Measurements from ENCODE around the gene CCDC127.

The CCDC127 gene

DNA sequence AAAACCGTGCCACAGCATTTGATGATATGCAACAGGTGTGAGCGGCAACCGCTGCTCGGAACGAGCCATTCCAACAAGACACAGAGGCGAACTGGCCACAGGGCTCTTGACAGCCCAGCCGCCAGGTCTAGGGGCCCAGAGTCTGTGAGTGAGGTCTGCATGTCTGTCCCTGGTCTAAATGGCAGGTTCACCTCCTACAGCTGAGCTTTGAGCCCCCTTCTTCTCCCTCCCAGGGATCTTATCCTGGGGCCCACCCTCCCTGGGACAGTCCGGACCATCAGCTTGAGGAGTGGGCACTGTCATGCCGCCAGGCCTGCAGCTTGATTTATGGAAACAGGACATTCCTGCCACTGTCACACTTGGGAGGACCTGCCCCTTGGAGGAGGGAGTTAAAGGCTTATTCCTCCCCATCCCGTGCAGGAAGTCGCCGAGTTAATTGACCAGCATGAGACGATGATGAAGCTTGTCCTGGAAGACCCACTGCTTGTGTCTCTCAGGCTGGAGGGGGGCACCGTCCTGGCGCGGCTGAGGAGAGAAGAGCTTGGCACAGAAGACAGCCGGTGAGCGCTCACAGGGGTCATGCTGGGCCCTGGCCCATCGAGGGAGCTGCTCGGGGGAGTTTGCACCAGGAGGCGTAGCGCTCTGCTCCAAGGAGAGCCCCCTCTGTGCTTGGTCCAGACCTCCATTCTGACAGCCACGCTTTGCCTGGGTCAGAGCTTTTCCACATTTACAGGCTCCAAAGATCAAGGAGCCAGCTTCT, 62.1 kb downstream of the CCDC127 start:
- DNase-seq, result no peak

DNA sequence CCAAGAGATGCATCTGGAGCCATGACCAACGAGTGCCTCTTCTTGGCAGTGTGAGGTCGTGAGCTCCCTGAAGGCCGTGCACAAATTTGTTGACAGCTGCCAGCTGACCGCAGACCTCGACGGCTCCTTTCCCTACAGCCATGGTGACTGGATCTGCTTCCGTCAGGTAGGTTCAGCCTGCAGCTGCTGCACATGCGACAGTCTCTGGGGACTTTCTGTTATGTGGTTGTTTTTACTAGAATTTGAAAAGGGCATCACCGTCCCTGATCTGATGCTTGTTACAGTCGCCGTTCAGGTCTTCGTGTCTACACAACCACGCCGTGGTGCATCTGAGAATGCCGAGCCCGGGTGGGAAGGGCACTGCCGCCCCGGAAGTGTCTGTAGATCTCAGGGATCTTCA, 63.1 kb downstream of the CCDC127 start:
- DNase-seq, result no peak

DNA sequence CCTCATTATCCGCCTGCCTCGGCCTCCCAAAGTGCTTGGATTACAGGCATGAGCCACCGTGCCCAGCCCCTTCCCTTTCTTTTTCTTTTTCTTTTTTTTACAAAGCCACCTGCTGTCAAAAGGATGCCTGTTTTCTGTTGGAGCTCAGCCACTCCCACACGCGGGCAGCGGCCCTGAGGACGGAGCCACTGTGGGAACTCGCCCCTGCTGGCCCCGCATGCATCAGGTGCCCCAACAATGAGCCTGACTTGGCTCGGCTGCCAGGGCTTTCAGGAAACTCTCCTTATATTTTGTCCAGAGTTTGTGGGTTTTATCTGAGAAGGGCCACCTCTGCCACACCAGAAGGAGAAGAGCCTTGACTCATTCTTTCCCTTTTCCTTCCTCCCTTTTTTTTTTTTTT, 63.7 kb downstream of the CCDC127 start:
- no peak for DNase-seq

DNA sequence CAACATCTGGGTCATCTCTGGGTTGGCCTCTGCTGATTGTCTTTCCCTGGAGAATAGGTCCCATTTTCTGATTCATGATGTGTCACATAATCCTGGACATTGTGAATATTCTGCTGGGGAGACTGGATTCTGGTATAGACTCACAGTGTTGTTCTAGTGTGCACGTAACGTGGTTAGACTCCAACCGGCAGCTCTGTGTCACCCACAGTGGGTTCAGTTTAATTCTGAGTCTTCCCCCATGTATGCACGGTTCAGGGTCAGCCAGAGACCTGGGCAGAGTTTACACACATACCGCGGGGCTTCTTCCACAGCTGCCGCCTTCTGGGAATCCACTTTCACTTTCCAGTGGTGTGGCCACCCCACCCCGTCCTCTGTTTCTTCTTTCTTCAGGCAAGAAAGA, 64.7 kb downstream of the CCDC127 start:
- no peak for DNase-seq

DNA sequence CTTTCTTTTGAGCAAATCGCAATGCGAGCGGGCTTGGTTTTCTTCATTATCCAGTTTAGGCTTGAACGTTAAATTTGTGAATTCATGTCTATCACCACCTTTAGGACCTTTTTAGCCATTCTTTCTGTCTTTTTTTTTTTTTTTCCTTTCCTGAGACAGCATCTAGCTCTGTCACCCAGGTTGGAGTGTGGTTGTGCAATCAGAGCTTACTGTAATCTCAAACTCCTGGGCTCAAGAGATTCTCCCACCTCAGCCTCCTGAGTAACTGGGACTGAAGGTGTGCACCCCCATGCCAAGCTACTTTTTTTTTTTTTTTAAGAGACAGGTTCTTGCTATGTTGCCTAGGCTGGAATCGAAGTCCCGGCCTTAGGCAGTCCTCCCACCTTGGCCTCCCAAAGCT, 65.9 kb downstream of the CCDC127 start:
- no peak for DNase-seq

DNA sequence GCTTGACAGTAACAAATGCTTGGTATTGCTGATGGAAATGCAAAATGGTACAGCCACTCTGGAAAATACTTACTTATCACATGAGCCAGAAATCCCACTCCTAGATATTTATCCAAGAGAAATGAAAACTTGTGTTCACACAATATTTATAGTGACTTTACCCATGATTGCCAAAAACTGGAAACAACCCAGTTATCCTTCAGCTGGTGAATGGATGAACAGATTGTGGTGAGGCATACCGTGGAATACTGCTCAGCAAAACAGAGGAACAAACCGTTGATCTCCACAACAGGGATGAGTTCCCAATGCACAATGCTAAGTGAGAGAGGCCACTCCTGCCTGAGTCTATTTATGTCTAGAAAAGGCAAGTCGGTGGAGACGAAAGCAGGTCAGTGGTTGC, 67.2 kb downstream of the CCDC127 start:
- no peak for DNase-seq

DNA sequence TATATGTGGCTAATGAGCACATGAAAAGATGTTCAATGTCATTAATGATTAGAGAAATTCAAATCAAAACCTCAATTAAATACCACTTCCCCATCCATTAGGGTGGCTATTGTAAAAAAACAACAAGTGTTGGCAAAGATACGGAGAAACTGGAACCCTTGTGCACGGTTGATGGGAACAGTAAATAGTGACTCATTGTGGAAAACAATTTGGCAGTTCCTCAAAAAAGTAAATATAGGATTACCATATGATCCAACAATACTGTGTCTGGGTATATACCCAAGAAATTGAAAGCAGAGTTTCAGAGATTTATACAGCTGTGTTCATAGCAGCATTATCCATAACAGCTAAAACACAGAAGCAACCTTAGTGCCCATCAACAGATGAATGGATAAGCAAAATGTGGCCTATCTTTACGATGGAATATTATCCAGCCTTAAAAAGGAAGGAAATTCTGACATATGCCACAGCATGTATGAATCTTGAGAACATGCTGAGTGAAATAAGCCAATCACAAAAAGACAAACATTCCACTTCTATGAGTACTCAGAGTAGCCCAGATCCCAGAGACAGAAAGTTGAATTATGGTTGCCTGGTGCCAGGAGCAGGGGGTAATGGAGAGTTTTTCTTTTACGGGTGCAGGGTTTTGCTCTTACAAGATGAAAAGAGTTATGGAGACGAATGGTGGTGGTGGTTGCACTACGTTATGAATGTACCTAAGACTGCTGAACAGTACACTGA, 68.0 kb downstream of the CCDC127 start:
- DNase-seq, result no peak

DNA sequence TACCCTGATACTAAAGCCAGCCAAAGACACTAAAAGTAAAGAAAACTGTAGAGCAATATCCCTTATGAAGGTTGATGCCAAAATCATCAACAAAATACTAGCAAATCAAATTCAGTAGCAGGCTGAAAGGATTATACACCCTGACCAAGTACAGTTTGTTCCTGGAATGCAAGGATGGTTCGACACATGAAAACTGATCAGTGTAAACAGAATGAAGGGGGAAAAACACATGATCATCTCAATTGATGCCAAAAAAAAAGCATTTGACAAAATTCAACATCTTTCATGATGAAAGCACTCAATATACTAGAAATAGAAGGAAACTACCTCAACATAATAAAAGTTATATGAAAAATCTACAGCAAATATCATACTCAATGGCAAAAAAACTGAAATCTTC, 70.2 kb downstream of the CCDC127 start:
- DNase-seq, result no peak

Measured in hematopoietic multipotent progenitor cell treated with erythropoietin and hydrocortisone succinate and interleukin-3 and kit ligand, for 8 days (in vitro differentiated cells).